22Rv1 (cell line): Measurements from ENCODE around the gene NDUFV2.

Experiments used
- ZFX ChIP-seq: fragments of 450-650 bp; IDR thresholded peaks from 2 replicates; pipeline ENCODE4 v1.6.1; 2017; ENCODE audit warnings: antibody characterized with exemption, borderline replicate concordance
- TF ChIP-seq, protein P1 (sequence below): fragments of 450-650 bp; IDR thresholded peaks from 2 replicates; pipeline ENCODE4 v1.5.1; 2017; ENCODE audit warnings: mild to moderate bottlenecking

DNA sequence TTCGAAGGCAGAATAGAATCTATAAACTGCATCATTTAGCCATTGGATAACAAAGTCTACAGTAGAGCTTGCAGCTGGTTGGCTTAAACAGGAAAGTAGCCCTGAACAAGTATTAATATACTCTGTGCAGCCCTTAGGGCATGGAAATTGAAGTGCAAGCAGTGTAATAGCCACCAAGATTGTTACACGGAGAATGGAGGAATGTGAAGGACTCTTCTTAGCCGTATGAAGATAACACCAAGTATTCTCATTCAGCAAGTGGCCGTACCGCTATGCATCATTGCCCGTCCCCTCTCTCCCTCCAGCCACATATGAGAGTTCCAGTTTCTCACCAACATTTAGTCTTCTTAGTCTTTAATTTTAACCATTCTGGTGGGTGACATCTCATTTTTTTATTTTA lies 74.5 kb downstream of the NDUFV2 start:
- TF ChIP-seq, protein P1, sequence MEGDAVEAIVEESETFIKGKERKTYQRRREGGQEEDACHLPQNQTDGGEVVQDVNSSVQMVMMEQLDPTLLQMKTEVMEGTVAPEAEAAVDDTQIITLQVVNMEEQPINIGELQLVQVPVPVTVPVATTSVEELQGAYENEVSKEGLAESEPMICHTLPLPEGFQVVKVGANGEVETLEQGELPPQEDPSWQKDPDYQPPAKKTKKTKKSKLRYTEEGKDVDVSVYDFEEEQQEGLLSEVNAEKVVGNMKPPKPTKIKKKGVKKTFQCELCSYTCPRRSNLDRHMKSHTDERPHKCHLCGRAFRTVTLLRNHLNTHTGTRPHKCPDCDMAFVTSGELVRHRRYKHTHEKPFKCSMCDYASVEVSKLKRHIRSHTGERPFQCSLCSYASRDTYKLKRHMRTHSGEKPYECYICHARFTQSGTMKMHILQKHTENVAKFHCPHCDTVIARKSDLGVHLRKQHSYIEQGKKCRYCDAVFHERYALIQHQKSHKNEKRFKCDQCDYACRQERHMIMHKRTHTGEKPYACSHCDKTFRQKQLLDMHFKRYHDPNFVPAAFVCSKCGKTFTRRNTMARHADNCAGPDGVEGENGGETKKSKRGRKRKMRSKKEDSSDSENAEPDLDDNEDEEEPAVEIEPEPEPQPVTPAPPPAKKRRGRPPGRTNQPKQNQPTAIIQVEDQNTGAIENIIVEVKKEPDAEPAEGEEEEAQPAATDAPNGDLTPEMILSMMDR: no peak
- TF ChIP-seq ZFX: no peak
